Ecto neural progenitor cell (in vitro differentiated cells): ENCODE results near the gene SORD.

Experiments
- DNase-seq: peaks from one replicate; pipeline ENCODE4 v3.0.0-alpha.2; 2018; ENCODE audit warnings: low spot score

SORD gene

DNA sequence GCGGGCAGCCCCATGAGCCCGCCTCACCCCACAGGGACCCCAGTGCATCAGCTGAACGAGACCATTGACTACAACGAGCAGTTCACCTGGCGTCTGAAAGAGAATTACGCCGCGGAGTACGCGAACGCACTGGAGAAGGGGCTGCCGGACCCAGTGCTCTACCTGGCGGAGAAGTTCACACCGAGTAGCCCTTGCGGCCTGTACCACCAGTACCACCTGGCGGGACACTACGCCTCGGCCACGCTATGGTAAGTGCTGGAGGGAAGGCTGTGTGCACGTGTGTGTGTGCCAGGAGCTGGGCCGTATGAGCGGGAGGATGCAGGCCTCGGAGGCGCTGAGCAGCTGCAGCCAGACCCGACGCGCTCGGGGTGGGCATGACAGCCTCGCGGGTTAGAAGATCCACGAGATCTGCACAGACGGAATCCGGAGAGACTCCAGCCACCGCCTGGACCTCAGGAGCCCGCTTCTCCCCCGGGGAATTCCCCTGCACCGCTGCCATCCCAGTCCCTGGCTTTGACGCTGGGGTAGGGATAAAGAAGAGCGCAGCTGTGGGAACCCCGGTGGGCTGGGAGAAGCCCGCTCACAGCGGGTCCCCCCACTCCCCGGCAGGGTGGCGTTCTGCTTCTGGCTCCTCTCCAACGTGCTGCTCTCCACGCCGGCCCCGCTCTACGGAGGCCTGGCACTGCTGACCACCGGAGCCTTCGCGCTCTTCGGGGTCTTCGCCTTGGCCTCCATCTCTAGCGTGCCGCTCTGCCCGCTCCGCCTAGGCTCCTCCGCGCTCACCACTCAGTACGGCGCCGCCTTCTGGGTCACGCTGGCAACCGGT is 93.7 kb downstream of the SORD start:
- no peak for DNase-seq

- no peak for DNase-seq
Observed at GRCh38 chr15:45117308-45118130, 94.5 kb downstream of the SORD start.

DNA sequence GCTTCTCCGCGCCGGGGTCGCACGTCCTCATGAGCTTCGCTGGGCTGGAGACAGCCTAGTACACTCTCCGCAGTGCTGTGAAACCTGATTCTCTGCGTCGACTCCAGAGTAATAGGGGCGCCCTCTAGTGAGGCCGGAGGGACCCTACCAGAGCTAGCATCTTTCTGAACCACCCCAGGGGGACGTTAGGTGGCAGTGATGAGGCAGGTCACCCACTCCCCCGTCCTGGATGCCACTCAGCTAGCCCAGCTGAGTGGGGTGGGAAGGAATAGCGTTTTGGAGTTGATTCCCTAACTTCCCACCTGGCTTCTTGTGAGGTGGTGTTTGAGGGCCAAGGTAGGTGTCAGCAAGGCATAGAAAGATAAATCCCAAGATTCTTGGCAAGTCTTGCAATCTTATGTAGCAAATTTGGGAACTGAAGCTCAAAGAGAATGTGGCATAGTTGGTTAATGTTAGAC is 95.2 kb downstream of the SORD start:
- peak; percentile 92 for DNase-seq

GRCh38 chr15:45118996-45119395 is 96.0 kb downstream of the SORD start:
- DNase-seq: no peak

- no peak for DNase-seq
Observed at GRCh38 chr15:45120081-45120972, 97.3 kb downstream of the SORD start.

DNA sequence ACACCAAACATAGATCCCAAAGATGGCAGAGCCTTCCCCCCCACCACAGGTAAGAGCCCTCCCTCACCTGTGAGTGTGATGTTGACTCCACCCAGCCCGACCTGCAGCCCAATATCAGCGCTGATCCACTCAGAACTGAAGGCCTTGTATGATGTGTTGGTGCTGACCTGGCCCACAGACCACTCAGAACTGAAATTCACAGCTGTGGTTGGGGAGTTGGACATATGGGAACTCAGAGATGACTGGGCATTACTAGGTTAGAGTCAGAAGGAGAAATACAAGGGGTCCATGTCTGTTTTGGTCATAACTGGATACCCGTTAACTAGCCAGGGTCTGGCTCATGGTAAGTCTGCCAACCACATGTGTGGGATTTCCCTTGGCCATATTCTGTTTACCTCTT is 98.0 kb downstream of the SORD start:
- DNase-seq: no peak

- no peak for DNase-seq
Observed at GRCh38 chr15:45121706-45122417, 98.9 kb downstream of the SORD start.

GRCh38 chr15:45122719-45123118 is 99.7 kb downstream of the SORD start:
- DNase-seq: no peak

- no peak for DNase-seq
Observed at GRCh38 chr15:45123397-45123796, 100.4 kb downstream of the SORD start.

DNA sequence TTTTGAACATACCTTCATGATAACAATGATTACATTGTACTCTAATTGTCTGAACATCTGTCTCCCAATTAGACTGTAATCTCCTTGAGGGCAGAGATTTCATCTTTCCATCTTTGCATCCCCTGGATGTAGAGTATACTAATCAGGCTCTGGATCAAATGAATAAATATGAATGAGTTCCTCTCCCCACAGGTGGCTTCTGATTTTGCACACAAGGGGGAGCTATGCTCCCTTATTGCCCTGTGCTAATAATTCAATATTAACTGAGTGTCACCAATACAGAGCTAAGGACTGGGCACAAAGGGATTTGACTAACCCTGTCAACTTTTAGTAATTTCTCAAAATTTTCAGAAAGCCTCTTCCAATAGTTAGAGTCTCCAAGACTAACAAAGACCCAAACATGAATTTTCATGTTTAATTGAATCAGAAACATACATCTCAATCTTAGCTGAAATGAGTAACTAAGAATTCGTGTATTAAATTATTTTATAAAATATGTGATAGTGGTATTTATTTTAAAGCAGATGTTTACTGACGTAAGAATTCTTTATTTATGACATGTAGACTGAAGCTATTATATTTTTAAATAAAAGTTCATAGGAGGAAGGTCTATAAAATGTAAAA is 103.7 kb downstream of the SORD start:
- DNase-seq: no peak
